HG03135 (cell line): ENCODE data around the gene MTPN.

ENCODE experiments used
- ATAC-seq: cut with Tn5 transposase; IDR thresholded peaks from one replicate; pipeline ENCODE4 v1.9.1; 2021; ENCODE audit warnings: mild to moderate bottlenecking, moderate library complexity; ENCODE audit not compliant: unreplicated experiment

Gene MTPN

GRCh38 chr7:135990258-135990657 is 13.1 kb upstream of the MTPN start:
- ATAC-seq, result no peak

GRCh38 chr7:135981958-135982646 is 4.9 kb upstream of the MTPN start:
- no peak for ATAC-seq

- peak; percentile 65 for ATAC-seq
These were observed 3.6 kb upstream of the MTPN start for GRCh38 chr7:135980665-135981180.

GRCh38 chr7:135980012-135980551 is 2.9 kb upstream of the MTPN start:
- ATAC-seq, result no peak

- ATAC-seq, result no peak
These were observed 2.4 kb upstream of the MTPN start for GRCh38 chr7:135979471-135980011.

- no peak for ATAC-seq
These were observed 1.5 kb upstream of the MTPN start for GRCh38 chr7:135978624-135979023.

GRCh38 chr7:135977742-135978066 is 545 bp upstream of the MTPN start:
- no peak for ATAC-seq

GRCh38 chr7:135976312-135977006 is 700 bp downstream of the MTPN start:
- ATAC-seq, result peak; percentile 10

GRCh38 chr7:135975166-135975565 is 2.0 kb downstream of the MTPN start:
- no peak for ATAC-seq

GRCh38 chr7:135974667-135975066 is 2.5 kb downstream of the MTPN start:
- no peak for ATAC-seq

GRCh38 chr7:135971366-135971725 is 5.8 kb downstream of the MTPN start:
- ATAC-seq, result peak; percentile 13

GRCh38 chr7:135970682-135971365 is 6.3 kb downstream of the MTPN start:
- peak; percentile 71 for ATAC-seq

GRCh38 chr7:135970045-135970444 is 7.1 kb downstream of the MTPN start:
- ATAC-seq, result no peak

- no peak for ATAC-seq
These were observed 10.7 kb downstream of the MTPN start for GRCh38 chr7:135966341-135967043.

GRCh38 chr7:135965602-135966001 is 11.6 kb downstream of the MTPN start:
- ATAC-seq, result peak; percentile 40

GRCh38 chr7:135964791-135965190 is 12.4 kb downstream of the MTPN start:
- no peak for ATAC-seq

GRCh38 chr7:135964274-135964673 is 12.9 kb downstream of the MTPN start:
- ATAC-seq, result no peak

GRCh38 chr7:135962802-135963201 is 14.4 kb downstream of the MTPN start:
- no peak for ATAC-seq

- no peak for ATAC-seq
These were observed 16.3 kb downstream of the MTPN start for GRCh38 chr7:135960709-135961451.
